ENCODE measurements around the gene CDK9. TPM values are rescaled to one million over a fixed set of nuclear protein-coding genes. Genes with fewer than 3 reads are reported as not detected.
A peak's percentile ranks its signal among the peaks of the same experiment; 100 is the strongest.

The CDK9 gene
- total and polyA plus RNA-seq, 11 donors: 26.2 to 60.3 (median 40.2) TPM

GRCh38 chr9:127796225-127796813, 10.5 kb downstream of the CDK9 start:
- H3K4me1 ChIP-seq: peaks cover 0 to 32% (median 18%) of the 10 kb centered on the region in 12 donors
- intact Hi-C loops (cut with DNase I): no loop called here
- TF ChIP-seq POLR2A (IDR thresholded peaks at IDR 0.05) (no peak), CTCF (IDR thresholded peaks at IDR 0.05) (no peak)
- H3K27me3 ChIP-seq: no peaks in the 10 kb centered on the region
- peak overlapping the region in 6 of 12 donors; percentile 4 to 46 (median 11) for H3K27ac ChIP-seq
- no peaks in the 10 kb centered on the region for H3K9me3 ChIP-seq
- H3K4me3 ChIP-seq: peak overlapping the region in 1 of 12 donors; percentile 5
- H3K36me3 ChIP-seq: peaks cover 0 to 27% (median 18%) of the 10 kb centered on the region in 9 donors
- WGBS, 4 donors: 51 to 66% (median 55%) methylated on average over 8 of the region's 8 CpGs
- ATAC-seq (peak in 3 of 4 donors; percentile 60 to 73 (median 63)), DNase-seq (peak in 2 of 5 donors; percentile 75 to 81)

GRCh38 chr9:127796852-127797370, 11.1 kb downstream of the CDK9 start:
- Histone ChIP-seq H3K4me1 (peaks cover 0 to 34% (median 21%) of the 10 kb centered on the region in 12 donors), H3K36me3 (peaks cover 0 to 21% (median 12%) of the 10 kb centered on the region in 9 donors), H3K27ac (peak overlapping the region in 4 of 12 donors; percentile 8 to 46 (median 24)), H3K27me3 (no peaks in the 10 kb centered on the region), H3K9me3 (no peaks in the 10 kb centered on the region), H3K4me3 (peak overlapping the region in 1 of 12 donors; percentile 5)
- no peak for ATAC-seq
- no peak for DNase-seq
- no peak for TF ChIP-seq POLR2A (IDR thresholded peaks at IDR 0.05)
- no peak for TF ChIP-seq CTCF (IDR thresholded peaks at IDR 0.05)
- intact Hi-C loops (cut with DNase I): no loop called here
- WGBS, 4 donors: 60 to 71% (median 63%) methylated on average over 11 of the region's 11 CpGs

GRCh38 chr9:127801955-127802575, 16.2 kb downstream of the CDK9 start:
- intact Hi-C loops (cut with DNase I): loop anchor here in 7 of 10 donors (2.0 to 5.0 kb wide), 5 partner anchors 15 to 115 kb away; partner anchors contain the start of genes AK1 (in 1 of the 7), CDK9 (in 1 of the 7) and ST6GALNAC4 (in 1 of the 7)
- WGBS, 4 donors: 22 to 27% (median 25%) methylated on average over 10 of the region's 10 CpGs
- Histone ChIP-seq H3K4me3 (peak overlapping the region in 11 of 12 donors; percentile 17 to 87 (median 78)), H3K27me3 (no peaks in the 10 kb centered on the region), H3K36me3 (peaks cover 0 to 30% (median 17%) of the 10 kb centered on the region in 9 donors), H3K4me1 (peaks cover 5 to 33% (median 19%) of the 10 kb centered on the region in 12 donors), H3K27ac (peak overlapping the region; percentile 71 to 97 (median 94)), H3K9me3 (no peaks in the 10 kb centered on the region)
- no peak for ATAC-seq
- TF ChIP-seq CTCF (IDR thresholded peaks at IDR 0.05) (peak in 2 of 12 donors; percentile 28 to 33), POLR2A (IDR thresholded peaks at IDR 0.05) (no peak)
- DNase-seq: no peak

All from heart left ventricle (tissue), 16 donors.